Measurements from ENCODE around the gene OSTM1. TPM values are rescaled to one million over a fixed set of nuclear protein-coding genes. Genes with fewer than 3 reads are reported as not detected.

The OSTM1 gene
- total RNA-seq, 1 donor from 2014 or later = 49.9 TPM

- peaks cover 34% of the 10 kb centered on the region for H3K4me1 Mint-ChIP-seq (ENCODE audit: unreplicated experiment)
- peak overlapping the region; percentile 64 for H3K4me3 Mint-ChIP-seq (ENCODE audit: unreplicated experiment)
- TF ChIP-seq CTCF (IDR thresholded peaks at IDR 0.05) = no peak
- H3K27ac Mint-ChIP-seq (ENCODE audit: unreplicated experiment) = no peak overlapping the region
- no peaks in the 10 kb centered on the region for H3K9me3 Mint-ChIP-seq (ENCODE audit: unreplicated experiment)
- no peak for DNase-seq (ENCODE audit: extremely low spot score, unreplicated experiment)
- peaks cover 82% of the 10 kb centered on the region for H3K27me3 Mint-ChIP-seq (ENCODE audit: unreplicated experiment)
- H3K36me3 Mint-ChIP-seq (ENCODE audit: unreplicated experiment) = peaks cover 4% of the 10 kb centered on the region
Measured at GRCh38 chr6:108116546-108117426, 42.2 kb upstream of the OSTM1 start.

GRCh38 chr6:108115598-108116058 lies 41.1 kb upstream of the OSTM1 start:
- TF ChIP-seq CTCF (IDR thresholded peaks at IDR 0.05) = peak; percentile 57
- H3K27ac Mint-ChIP-seq (ENCODE audit: unreplicated experiment) = no peak overlapping the region
- no peaks in the 10 kb centered on the region for H3K9me3 Mint-ChIP-seq (ENCODE audit: unreplicated experiment)
- no peak for DNase-seq (ENCODE audit: extremely low spot score, unreplicated experiment)
- H3K4me1 Mint-ChIP-seq (ENCODE audit: unreplicated experiment) = peaks cover 34% of the 10 kb centered on the region
- H3K36me3 Mint-ChIP-seq (ENCODE audit: unreplicated experiment) = peaks cover 2% of the 10 kb centered on the region
- H3K27me3 Mint-ChIP-seq (ENCODE audit: unreplicated experiment) = peaks cover 77% of the 10 kb centered on the region
- peak overlapping the region; percentile 77 for H3K4me3 Mint-ChIP-seq (ENCODE audit: unreplicated experiment)

- TF ChIP-seq CTCF (IDR thresholded peaks at IDR 0.05) = no peak
- H3K4me3 Mint-ChIP-seq (ENCODE audit: unreplicated experiment) = peak overlapping the region; percentile 77
- H3K36me3 Mint-ChIP-seq (ENCODE audit: unreplicated experiment) = peaks cover 2% of the 10 kb centered on the region
- H3K9me3 Mint-ChIP-seq (ENCODE audit: unreplicated experiment) = no peaks in the 10 kb centered on the region
- no peak for DNase-seq (ENCODE audit: extremely low spot score, unreplicated experiment)
- H3K27ac Mint-ChIP-seq (ENCODE audit: unreplicated experiment) = peak overlapping the region; percentile 5
- H3K4me1 Mint-ChIP-seq (ENCODE audit: unreplicated experiment) = peaks cover 34% of the 10 kb centered on the region
- H3K27me3 Mint-ChIP-seq (ENCODE audit: unreplicated experiment) = peaks cover 71% of the 10 kb centered on the region
Measured at GRCh38 chr6:108114841-108115597, 40.5 kb upstream of the OSTM1 start.

GRCh38 chr6:108113557-108114519 lies 39.3 kb upstream of the OSTM1 start:
- Mint-ChIP-seq H3K9me3 (ENCODE audit: unreplicated experiment) (no peaks in the 10 kb centered on the region), H3K27ac (ENCODE audit: unreplicated experiment) (no peak overlapping the region), H3K4me1 (ENCODE audit: unreplicated experiment) (peaks cover 27% of the 10 kb centered on the region), H3K4me3 (ENCODE audit: unreplicated experiment) (peak overlapping the region; percentile 64), H3K36me3 (ENCODE audit: unreplicated experiment) (peaks cover 2% of the 10 kb centered on the region), H3K27me3 (ENCODE audit: unreplicated experiment) (peaks cover 72% of the 10 kb centered on the region)
- peak; percentile 71 for TF ChIP-seq CTCF (IDR thresholded peaks at IDR 0.05)
- no peak for DNase-seq (ENCODE audit: extremely low spot score, unreplicated experiment)
